GM12864 (cell line): ENCODE data around the gene VIPR2.

Source experiments
- DNase-seq: peaks from one replicate; pipeline ENCODE4 v3.0.0-alpha.2; 2011; ENCODE audit warnings: low read depth
- H3K4me3 ChIP-seq: 2 replicates; pipeline ENCODE4 v1.5.1; 2011; ENCODE audit warnings: mild to moderate bottlenecking, low read depth, low read length, control low read depth
- TF ChIP-seq, protein P1 (sequence below): IDR thresholded peaks from 2 replicates; pipeline ENCODE4 v1.5.1; 2011; ENCODE audit warnings: low read depth, mild to moderate bottlenecking, moderate library complexity, low read length, control low read depth, inconsistent platforms; ENCODE audit errors: missing control alignments

Gene VIPR2

DNA sequence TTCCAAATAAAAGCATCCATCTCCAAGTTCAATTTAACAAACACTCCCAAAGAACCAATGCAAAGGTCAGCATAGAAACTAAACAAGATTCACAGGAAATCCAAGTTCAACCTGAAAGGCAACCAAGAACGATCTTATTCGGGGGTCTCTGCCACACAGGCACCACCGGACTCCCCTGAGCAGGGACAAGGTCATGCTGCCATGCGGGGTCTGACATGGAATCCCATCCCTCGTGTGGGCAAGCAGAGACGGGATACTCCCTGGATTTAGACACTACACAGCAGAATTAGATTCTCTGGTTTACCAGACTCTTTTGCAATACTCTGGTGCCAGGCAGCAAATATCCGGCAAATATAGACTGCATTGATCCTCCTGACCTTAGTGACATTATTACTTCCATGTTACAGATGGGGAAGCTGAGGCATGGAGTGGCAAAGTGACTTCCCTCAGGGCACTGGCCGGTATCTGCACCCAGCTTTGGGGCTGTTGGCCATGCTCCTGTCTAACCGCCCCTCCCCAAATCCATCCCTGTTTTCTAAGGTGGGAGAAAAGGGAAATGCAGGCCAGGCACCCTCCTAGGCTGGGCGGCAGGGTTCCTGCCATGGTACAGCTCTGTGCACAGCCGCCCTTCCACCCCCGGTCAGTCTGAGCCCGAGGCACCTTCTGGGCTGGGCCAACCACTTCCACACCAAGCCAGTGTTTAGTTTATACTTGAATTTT, 111.8 kb downstream of the VIPR2 start:
- TF ChIP-seq, protein P1, sequence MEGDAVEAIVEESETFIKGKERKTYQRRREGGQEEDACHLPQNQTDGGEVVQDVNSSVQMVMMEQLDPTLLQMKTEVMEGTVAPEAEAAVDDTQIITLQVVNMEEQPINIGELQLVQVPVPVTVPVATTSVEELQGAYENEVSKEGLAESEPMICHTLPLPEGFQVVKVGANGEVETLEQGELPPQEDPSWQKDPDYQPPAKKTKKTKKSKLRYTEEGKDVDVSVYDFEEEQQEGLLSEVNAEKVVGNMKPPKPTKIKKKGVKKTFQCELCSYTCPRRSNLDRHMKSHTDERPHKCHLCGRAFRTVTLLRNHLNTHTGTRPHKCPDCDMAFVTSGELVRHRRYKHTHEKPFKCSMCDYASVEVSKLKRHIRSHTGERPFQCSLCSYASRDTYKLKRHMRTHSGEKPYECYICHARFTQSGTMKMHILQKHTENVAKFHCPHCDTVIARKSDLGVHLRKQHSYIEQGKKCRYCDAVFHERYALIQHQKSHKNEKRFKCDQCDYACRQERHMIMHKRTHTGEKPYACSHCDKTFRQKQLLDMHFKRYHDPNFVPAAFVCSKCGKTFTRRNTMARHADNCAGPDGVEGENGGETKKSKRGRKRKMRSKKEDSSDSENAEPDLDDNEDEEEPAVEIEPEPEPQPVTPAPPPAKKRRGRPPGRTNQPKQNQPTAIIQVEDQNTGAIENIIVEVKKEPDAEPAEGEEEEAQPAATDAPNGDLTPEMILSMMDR: no peak
- DNase-seq: no peak
- no peak overlapping the region for H3K4me3 ChIP-seq

DNA sequence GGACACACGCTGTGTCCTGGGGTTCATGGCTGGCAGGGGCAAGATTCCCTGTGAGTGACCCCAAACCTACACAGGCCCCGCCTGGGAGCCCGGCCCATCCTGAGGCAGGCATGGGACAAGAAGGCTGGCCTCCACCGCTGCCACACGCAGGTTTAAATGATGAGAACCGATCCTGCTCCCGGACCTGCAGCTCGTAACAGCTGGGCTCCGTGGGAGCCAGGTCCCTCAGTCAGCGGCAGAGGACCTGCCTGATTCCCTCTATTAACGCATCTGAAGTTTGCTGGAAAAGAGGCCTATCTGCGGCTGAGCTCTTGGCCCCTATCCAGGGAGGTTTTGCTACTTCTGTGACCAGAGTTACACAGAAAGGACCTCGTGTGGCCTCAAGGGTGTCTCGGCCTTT, 112.3 kb downstream of the VIPR2 start:
- DNase-seq: no peak
- H3K4me3 ChIP-seq: no peak overlapping the region
- TF ChIP-seq, protein P1: no peak

DNA sequence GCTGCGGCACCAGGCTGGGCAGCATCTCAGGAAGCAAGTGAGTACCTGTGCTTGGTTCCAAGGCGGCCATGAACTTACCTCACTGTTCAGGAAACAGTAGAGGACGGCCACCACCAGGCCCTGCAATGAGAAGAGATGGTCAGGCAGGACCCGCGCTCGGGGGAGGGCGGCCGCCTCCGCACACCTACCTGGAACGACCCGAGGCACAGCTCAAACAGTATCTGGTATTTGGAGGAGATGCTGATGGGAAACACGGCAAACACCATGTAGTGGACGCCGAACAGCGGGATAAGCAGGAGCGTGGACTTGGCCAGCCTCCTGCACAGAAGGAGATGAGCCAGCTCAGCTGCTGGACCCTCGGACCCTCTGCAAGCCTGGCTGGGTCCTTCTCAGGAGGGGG, 112.9 kb downstream of the VIPR2 start:
- TF ChIP-seq, protein P1: no peak
- no peak for DNase-seq
- no peak overlapping the region for H3K4me3 ChIP-seq

DNA sequence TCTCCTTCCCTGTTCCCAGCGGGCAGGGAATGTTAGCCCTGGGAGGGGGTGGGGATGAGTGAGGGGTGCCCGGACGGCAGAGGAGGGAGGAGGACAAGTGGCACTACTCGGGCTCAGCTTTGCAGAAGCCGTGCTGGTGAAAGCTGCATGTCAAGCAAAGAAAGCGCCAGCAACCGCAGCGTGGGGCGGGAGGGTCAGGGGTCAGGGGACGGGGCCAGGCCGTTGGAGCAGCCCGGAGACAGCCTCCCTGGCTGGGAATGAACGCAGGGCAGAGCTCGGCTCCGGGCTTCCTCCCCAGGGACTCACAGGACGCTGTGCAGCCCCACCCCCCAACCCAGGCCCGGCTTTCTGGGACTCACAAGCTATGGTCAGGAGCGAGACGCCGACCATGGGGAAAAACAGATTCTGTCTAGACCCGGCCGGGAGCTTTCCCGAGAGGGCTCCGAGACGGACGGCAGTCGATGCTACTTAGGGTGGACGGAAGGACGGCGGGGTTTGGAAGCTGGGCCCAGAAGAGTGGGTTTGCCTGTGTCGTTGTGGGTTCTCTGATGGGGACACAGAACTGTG, 113.4 kb downstream of the VIPR2 start:
- TF ChIP-seq, protein P1: no peak
- no peak overlapping the region for H3K4me3 ChIP-seq
- no peak for DNase-seq

DNA sequence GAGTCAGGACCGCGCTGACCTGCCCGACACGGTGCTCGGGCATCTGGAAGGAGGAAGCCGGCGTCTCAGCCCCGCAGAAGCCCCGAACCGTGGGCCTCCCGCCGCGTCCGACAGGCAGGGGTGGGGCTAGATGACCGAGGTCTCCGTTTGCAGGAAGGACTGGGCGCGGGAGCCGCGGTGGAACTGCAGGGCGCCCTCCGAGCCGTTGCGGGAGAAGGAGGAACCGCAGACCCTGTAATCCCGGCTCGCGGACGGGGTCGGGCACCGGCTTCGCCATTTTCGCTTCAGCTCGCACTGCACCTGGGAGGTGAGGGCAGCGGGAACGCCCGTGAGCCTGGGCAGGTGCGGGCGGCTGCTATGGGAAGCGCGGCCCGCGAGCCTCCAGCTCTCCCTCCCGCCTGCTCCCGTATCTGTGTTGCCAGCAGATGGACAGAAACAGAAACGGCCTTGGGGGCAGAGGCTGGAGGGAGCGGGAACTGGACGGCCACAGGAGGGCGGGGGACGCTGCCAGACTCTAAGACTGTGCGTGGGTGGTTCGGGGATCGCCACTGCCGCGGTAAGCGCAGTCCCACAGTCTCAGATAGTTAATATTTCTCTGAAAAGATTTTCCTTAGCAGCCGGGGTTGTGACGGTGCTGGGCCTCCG, 114.1 kb downstream of the VIPR2 start:
- no peak for DNase-seq
- TF ChIP-seq, protein P1: no peak
- no peak overlapping the region for H3K4me3 ChIP-seq

DNA sequence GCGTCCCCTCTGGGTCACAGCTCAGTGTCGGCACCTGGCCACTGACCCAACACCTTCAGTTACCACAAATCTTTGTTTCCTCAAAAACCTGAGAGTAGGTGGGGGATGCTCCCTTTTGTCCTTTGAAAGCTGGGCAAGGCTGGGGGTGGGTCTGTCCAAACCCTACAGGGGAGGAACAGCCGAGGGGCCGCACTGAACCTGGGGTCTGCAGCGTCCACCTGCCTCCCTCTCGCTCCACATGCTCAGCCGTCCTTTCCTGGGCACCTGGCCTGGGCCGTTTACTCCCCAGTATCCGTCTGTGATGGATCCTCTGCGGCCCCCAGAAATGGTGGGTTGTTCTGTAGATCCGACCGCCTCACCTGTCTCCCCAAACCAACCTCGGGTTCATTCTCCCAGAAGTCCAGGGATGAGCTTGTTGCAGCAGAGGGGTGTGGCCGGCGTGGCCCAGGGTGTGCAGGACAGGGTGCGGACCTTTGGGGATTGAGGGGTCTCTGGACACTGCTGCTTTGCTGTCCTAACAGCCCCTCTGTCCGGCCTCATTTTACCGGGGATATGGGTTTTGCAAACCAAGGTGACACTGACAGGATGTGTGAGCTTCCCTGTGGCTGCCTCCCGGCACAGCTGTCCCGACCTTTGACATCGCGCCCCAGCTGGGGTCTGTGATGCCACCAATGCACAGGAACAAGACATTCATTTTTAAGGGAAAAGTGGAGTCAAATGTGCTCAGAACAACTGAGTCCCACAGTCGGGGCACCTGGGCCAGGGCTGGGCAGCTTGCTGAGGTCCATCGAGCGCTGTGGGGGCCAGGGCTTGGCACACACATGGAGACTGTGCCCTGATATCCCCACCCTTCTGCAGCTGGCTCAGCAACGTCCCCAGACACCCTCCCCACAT, 115.9 kb downstream of the VIPR2 start:
- DNase-seq: no peak
- TF ChIP-seq, protein P1: no peak
- no peak overlapping the region for H3K4me3 ChIP-seq
